ENCODE results near the gene DAPK1.

Gene DAPK1

DNA sequence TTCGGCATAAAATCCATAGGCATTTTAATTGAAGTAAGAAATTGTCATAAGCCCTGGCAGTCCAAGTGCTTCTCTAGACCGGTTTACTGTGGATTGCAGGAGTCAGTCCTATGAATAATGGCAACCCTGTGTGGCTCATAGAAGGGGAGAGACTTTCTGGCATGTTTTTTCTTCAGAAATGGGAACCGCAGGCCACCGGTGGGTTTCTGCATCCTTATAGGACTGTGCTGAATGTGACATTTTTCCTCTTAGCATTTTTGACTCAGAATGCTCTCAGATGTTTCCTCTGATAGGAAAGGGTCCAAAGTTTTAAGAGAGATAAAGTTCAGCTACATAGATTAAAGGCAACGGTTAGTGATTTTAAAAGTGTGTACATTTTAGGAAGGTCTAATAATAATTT is 6.3 kb downstream of the DAPK1 start:
- Histone ChIP-seq H3K27me3 (ENCODE audit: insufficient read depth, poor library complexity, severe bottlenecking) (no peaks in the 10 kb centered on the region), H3K4me3 (ENCODE audit: severe bottlenecking) (no peak overlapping the region), H3K4me1 (ENCODE audit: insufficient read depth, poor library complexity, severe bottlenecking) (no peaks in the 10 kb centered on the region), H3K9me3 (ENCODE audit: severe bottlenecking) (no peaks in the 10 kb centered on the region), H3K36me3 (ENCODE audit: low read depth) (no peaks in the 10 kb centered on the region), H3K27ac (ENCODE audit: poor library complexity, severe bottlenecking) (no peak overlapping the region)
- DNase-seq (ENCODE audit: low spot score) (no peak), ATAC-seq (ENCODE audit: low read depth) (no peak)
- TF ChIP-seq, protein P1, sequence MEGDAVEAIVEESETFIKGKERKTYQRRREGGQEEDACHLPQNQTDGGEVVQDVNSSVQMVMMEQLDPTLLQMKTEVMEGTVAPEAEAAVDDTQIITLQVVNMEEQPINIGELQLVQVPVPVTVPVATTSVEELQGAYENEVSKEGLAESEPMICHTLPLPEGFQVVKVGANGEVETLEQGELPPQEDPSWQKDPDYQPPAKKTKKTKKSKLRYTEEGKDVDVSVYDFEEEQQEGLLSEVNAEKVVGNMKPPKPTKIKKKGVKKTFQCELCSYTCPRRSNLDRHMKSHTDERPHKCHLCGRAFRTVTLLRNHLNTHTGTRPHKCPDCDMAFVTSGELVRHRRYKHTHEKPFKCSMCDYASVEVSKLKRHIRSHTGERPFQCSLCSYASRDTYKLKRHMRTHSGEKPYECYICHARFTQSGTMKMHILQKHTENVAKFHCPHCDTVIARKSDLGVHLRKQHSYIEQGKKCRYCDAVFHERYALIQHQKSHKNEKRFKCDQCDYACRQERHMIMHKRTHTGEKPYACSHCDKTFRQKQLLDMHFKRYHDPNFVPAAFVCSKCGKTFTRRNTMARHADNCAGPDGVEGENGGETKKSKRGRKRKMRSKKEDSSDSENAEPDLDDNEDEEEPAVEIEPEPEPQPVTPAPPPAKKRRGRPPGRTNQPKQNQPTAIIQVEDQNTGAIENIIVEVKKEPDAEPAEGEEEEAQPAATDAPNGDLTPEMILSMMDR (IDR thresholded peaks at IDR 0.05; ENCODE audit: poor library complexity, severe bottlenecking) = no peak

DNA sequence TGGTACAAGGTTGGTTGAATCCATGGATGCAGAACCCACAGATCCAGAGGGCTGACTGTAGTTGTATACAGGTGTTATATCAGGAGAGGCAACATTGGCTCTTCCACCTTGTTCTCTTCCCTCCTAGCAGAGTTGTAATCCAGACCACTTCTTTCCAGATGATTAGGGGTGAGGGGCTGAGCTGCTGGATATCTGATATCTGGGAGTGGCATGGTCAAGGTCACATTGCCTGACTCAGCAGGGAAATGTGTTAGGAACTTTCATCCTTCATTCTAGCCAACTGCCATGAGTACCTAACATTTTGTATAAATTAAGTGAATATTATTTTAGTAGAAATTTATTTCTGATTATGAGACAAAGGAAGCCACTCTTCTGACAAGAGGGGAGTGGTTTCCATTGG is 7.3 kb downstream of the DAPK1 start:
- ATAC-seq (ENCODE audit: low read depth) = no peak
- no peaks in the 10 kb centered on the region for H3K4me1 ChIP-seq (ENCODE audit: insufficient read depth, poor library complexity, severe bottlenecking)
- TF ChIP-seq, protein P1 (IDR thresholded peaks at IDR 0.05; ENCODE audit: poor library complexity, severe bottlenecking) = no peak
- H3K4me3 ChIP-seq (ENCODE audit: severe bottlenecking) = no peak overlapping the region
- no peaks in the 10 kb centered on the region for H3K9me3 ChIP-seq (ENCODE audit: severe bottlenecking)
- no peak overlapping the region for H3K27ac ChIP-seq (ENCODE audit: poor library complexity, severe bottlenecking)
- H3K27me3 ChIP-seq (ENCODE audit: insufficient read depth, poor library complexity, severe bottlenecking) = no peaks in the 10 kb centered on the region
- DNase-seq (ENCODE audit: low spot score) = no peak
- no peaks in the 10 kb centered on the region for H3K36me3 ChIP-seq (ENCODE audit: low read depth)

GRCh38 chr9:87505869-87506678 is 8.4 kb downstream of the DAPK1 start:
- TF ChIP-seq, protein P1 (IDR thresholded peaks at IDR 0.05; ENCODE audit: poor library complexity, severe bottlenecking) = no peak
- no peaks in the 10 kb centered on the region for H3K27me3 ChIP-seq (ENCODE audit: insufficient read depth, poor library complexity, severe bottlenecking)
- ATAC-seq (ENCODE audit: low read depth) (no peak), DNase-seq (ENCODE audit: low spot score) (no peak)
- H3K27ac ChIP-seq (ENCODE audit: poor library complexity, severe bottlenecking) = no peak overlapping the region
- H3K36me3 ChIP-seq (ENCODE audit: low read depth) = no peaks in the 10 kb centered on the region
- no peaks in the 10 kb centered on the region for H3K4me1 ChIP-seq (ENCODE audit: insufficient read depth, poor library complexity, severe bottlenecking)
- H3K9me3 ChIP-seq (ENCODE audit: severe bottlenecking) = no peaks in the 10 kb centered on the region
- no peak overlapping the region for H3K4me3 ChIP-seq (ENCODE audit: severe bottlenecking)

DNA sequence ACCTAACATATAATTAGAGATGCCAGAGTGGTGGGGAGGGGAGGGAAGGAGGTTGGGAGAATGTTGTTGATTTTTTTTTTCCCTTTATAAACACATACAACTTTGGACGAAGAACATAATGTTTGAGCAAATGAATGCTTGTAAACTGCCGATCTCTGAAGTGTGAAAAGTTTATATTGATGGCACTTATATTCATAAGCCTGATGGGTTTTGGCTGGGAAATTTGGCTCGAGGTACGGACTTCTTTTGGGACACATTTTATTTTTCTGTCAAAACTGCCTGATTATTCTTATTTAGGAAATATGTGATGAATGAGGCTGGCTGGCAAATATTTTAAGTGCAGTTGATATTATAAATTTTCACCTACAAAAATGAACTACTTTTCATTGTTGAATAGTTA is 9.9 kb downstream of the DAPK1 start:
- ATAC-seq (ENCODE audit: low read depth) (no peak), DNase-seq (ENCODE audit: low spot score) (no peak)
- Histone ChIP-seq H3K4me3 (ENCODE audit: severe bottlenecking) (no peak overlapping the region), H3K27me3 (ENCODE audit: insufficient read depth, poor library complexity, severe bottlenecking) (no peaks in the 10 kb centered on the region), H3K9me3 (ENCODE audit: severe bottlenecking) (no peaks in the 10 kb centered on the region), H3K36me3 (ENCODE audit: low read depth) (no peaks in the 10 kb centered on the region), H3K4me1 (ENCODE audit: insufficient read depth, poor library complexity, severe bottlenecking) (no peaks in the 10 kb centered on the region), H3K27ac (ENCODE audit: poor library complexity, severe bottlenecking) (no peak overlapping the region)
- TF ChIP-seq, protein P1 (IDR thresholded peaks at IDR 0.05; ENCODE audit: poor library complexity, severe bottlenecking) = no peak

DNA sequence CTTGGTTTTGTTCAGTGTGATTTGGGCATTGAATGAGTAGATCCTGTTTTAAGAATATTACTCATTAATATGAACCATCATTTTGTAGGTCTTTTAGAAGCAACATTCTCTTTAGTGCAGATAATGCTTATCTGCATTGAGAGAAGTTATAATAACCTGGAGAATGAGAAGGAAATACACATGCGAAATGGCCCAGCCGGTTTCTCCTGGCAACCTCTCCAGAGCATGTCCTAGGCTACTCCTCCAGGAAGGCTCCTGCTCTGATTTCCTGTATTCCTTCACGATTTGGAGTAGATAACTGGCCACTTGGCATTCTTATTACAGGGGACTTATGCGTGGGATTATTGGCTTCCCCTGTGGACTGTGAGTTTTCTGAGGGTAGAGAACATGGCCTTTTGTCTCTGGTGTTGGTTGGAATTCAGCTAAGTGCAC is 12.6 kb downstream of the DAPK1 start:
- TF ChIP-seq, protein P1 (IDR thresholded peaks at IDR 0.05; ENCODE audit: poor library complexity, severe bottlenecking) = no peak
- H3K27ac ChIP-seq (ENCODE audit: poor library complexity, severe bottlenecking) = no peak overlapping the region
- H3K9me3 ChIP-seq (ENCODE audit: severe bottlenecking) = no peaks in the 10 kb centered on the region
- H3K4me1 ChIP-seq (ENCODE audit: insufficient read depth, poor library complexity, severe bottlenecking) = no peaks in the 10 kb centered on the region
- no peak overlapping the region for H3K4me3 ChIP-seq (ENCODE audit: severe bottlenecking)
- H3K36me3 ChIP-seq (ENCODE audit: low read depth) = no peaks in the 10 kb centered on the region
- no peak for ATAC-seq (ENCODE audit: low read depth)
- DNase-seq (ENCODE audit: low spot score) = no peak
- no peaks in the 10 kb centered on the region for H3K27me3 ChIP-seq (ENCODE audit: insufficient read depth, poor library complexity, severe bottlenecking)

All from RWPE2 (cell line).